Measurements from ENCODE around the gene PGBD1. TPM values are rescaled to one million over a fixed set of nuclear protein-coding genes. Genes with fewer than 3 reads are reported as not detected.
A peak's percentile ranks its signal among the peaks of the same experiment; 100 is the strongest.

PGBD1 gene
- total and polyA plus RNA-seq, 2 of the 13 experiments (the other 11 are each of a cell fraction or from before 2014, with no cell fraction given) = 3.6 to 6.9 TPM

- TF ChIP-seq HIC2 (CRISPR knock-in tag; IDR thresholded peaks at IDR 0.05; ENCODE audit: low read depth) (no peak), HNF1A (IDR thresholded peaks at IDR 0.05; ENCODE audit: low read depth) (peak; percentile 52; the same call in 1 of the 2 replicates), HNF1A (CRISPR knock-in tag; IDR thresholded peaks at IDR 0.05; ENCODE audit: borderline replicate concordance) (no peak), RCOR2 (CRISPR knock-in tag; IDR thresholded peaks at IDR 0.05) (peak; percentile 56; the same call in 1 of the 2 replicates), JDP2 (CRISPR knock-in tag; IDR thresholded peaks at IDR 0.05; ENCODE audit: borderline replicate concordance) (no peak), ZNF850 (CRISPR knock-in tag; conservative IDR thresholded peaks at IDR 0.05) (no peak), ZKSCAN8 (CRISPR knock-in tag; IDR thresholded peaks at IDR 0.05; ENCODE audit: borderline replicate concordance) (peak; percentile 13; the same call in 1 of the 2 replicates), TMF1 (CRISPR knock-in tag; IDR thresholded peaks at IDR 0.05; ENCODE audit: low read depth) (peak; percentile 43; the same call in 1 of the 2 replicates), HOXA5 (CRISPR knock-in tag; IDR thresholded peaks at IDR 0.05) (peak; percentile 95; the same call in 1 of the 2 replicates), MIER2 (CRISPR knock-in tag; IDR thresholded peaks at IDR 0.05) (peak; percentile 53; the same call in 1 of the 2 replicates), KAT8 (CRISPR knock-in tag; IDR thresholded peaks at IDR 0.05) (peak; percentile 100), HOXA3 (CRISPR knock-in tag; IDR thresholded peaks at IDR 0.05) (peak; percentile 85), XBP1 (CRISPR knock-in tag; IDR thresholded peaks at IDR 0.05) (0 out of 2 replicates have a peak, but pooled peaks have one; percentile 56), CCDC6 (CRISPR knock-in tag; IDR thresholded peaks at IDR 0.05) (peak; percentile 53; the same call in 1 of the 2 replicates), NCOA5 (CRISPR knock-in tag; IDR thresholded peaks at IDR 0.05) (no peak), KDM5A (IDR thresholded peaks at IDR 0.05; ENCODE audit: borderline replicate concordance, low read length) (peak; percentile 99), SP140L (CRISPR knock-in tag; IDR thresholded peaks at IDR 0.05; ENCODE audit: borderline replicate concordance) (peak; percentile 76; the same call in 1 of the 2 replicates)
- TF ChIP-seq, protein P1, sequence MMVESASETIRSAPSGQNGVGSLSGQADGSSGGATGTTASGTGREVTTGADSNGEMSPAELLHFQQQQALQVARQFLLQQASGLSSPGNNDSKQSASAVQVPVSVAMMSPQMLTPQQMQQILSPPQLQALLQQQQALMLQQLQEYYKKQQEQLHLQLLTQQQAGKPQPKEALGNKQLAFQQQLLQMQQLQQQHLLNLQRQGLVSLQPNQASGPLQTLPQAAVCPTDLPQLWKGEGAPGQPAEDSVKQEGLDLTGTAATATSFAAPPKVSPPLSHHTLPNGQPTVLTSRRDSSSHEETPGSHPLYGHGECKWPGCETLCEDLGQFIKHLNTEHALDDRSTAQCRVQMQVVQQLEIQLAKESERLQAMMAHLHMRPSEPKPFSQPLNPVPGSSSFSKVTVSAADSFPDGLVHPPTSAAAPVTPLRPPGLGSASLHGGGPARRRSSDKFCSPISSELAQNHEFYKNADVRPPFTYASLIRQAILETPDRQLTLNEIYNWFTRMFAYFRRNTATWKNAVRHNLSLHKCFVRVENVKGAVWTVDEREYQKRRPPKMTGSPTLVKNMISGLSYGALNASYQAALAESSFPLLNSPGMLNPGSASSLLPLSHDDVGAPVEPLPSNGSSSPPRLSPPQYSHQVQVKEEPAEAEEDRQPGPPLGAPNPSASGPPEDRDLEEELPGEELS (CRISPR knock-in tag; IDR thresholded peaks at IDR 0.05) = peak; percentile 32; the same call in 1 of the 2 replicates
- TF ChIP-seq, protein P2, sequence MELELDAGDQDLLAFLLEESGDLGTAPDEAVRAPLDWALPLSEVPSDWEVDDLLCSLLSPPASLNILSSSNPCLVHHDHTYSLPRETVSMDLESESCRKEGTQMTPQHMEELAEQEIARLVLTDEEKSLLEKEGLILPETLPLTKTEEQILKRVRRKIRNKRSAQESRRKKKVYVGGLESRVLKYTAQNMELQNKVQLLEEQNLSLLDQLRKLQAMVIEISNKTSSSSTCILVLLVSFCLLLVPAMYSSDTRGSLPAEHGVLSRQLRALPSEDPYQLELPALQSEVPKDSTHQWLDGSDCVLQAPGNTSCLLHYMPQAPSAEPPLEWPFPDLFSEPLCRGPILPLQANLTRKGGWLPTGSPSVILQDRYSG (CRISPR knock-in tag; IDR thresholded peaks at IDR 0.05) = 0 out of 2 replicates have a peak, but pooled peaks have one; percentile 36
These were observed 29.1 kb upstream of the PGBD1 start, which contains the start of gene ZKSCAN4 (continued) for GRCh38 chr6:28252009-28252975.

All from HepG2 (cell line).